Femur (tissue), 1 donor: ENCODE results near the gene KLHL35.

ENCODE experiments used
- DNase-seq: peaks from one replicate; pipeline ENCODE4 v3.0.0-alpha.2; 2017

Gene KLHL35

GRCh38 chr11:75440960-75441803 lies 8.2 kb upstream of the KLHL35 start:
- no peak for DNase-seq

GRCh38 chr11:75439495-75440120 lies 6.6 kb upstream of the KLHL35 start:
- no peak for DNase-seq

GRCh38 chr11:75439026-75439425 lies 6.0 kb upstream of the KLHL35 start:
- no peak for DNase-seq

- DNase-seq = no peak
These were observed 5.1 kb upstream of the KLHL35 start for GRCh38 chr11:75437966-75438659.

GRCh38 chr11:75436806-75437205 lies 3.8 kb upstream of the KLHL35 start:
- no peak for DNase-seq

- DNase-seq = no peak
These were observed 2.5 kb upstream of the KLHL35 start for GRCh38 chr11:75435571-75435925.

GRCh38 chr11:75434886-75435570 lies 2.0 kb upstream of the KLHL35 start:
- no peak for DNase-seq

- DNase-seq = no peak
These were observed 1.0 kb upstream of the KLHL35 start for GRCh38 chr11:75434051-75434450.

GRCh38 chr11:75433443-75433842 lies 440 bp upstream of the KLHL35 start:
- no peak for DNase-seq

- DNase-seq = no peak
These were observed 1.2 kb downstream of the KLHL35 start for GRCh38 chr11:75431533-75432525.

- DNase-seq = no peak
These were observed 2.1 kb downstream of the KLHL35 start for GRCh38 chr11:75430714-75431532.

GRCh38 chr11:75429902-75430713 lies 2.9 kb downstream of the KLHL35 start:
- DNase-seq = peak; percentile 76

GRCh38 chr11:75429641-75429901 lies 3.4 kb downstream of the KLHL35 start:
- DNase-seq = no peak

GRCh38 chr11:75428989-75429640 lies 3.9 kb downstream of the KLHL35 start:
- no peak for DNase-seq

- peak; percentile 94 for DNase-seq
These were observed 4.7 kb downstream of the KLHL35 start for GRCh38 chr11:75428281-75428724.

GRCh38 chr11:75427181-75427580 lies 5.8 kb downstream of the KLHL35 start:
- DNase-seq = no peak

- DNase-seq = no peak
These were observed 6.3 kb downstream of the KLHL35 start for GRCh38 chr11:75426720-75427086.

- DNase-seq = no peak
These were observed 7.6 kb downstream of the KLHL35 start for GRCh38 chr11:75425422-75425821.

GRCh38 chr11:75424396-75424795 lies 8.6 kb downstream of the KLHL35 start:
- no peak for DNase-seq

GRCh38 chr11:75423721-75424120 lies 9.3 kb downstream of the KLHL35 start:
- no peak for DNase-seq
